GM10248 (cell line): ENCODE results near the gene HDHD5.

Source experiments
- CTCF ChIA-PET: fragments of 300-600 bp; sonication (Branson Sonifier 250); formaldehyde crosslinking; extraction: SDS; loops from one replicate; lab custom pipeline; 2021; ENCODE audit warnings: antibody characterized with exemption; lab: Yijun Ruan, JAX
- POLR2A ChIA-PET: fragments of 350-650 bp; sonication (Branson Sonifier 250); formaldehyde crosslinking; extraction: SDS; loops from one replicate; lab custom pipeline; 2020; ENCODE audit warnings: antibody characterized with exemption; lab: Yijun Ruan, JAX
- DNase-seq: peaks from one replicate; pipeline ENCODE4 v3.0.0; 2012; ENCODE audit errors: extremely low spot score
- TF ChIP-seq, protein P1 (sequence below): IDR thresholded peaks from 2 replicates; pipeline ENCODE4 v1.5.1; 2012; ENCODE audit warnings: mild to moderate bottlenecking, low read depth; ENCODE audit errors: extremely low read depth, missing control alignments, control extremely low read depth

The HDHD5 gene

DNA sequence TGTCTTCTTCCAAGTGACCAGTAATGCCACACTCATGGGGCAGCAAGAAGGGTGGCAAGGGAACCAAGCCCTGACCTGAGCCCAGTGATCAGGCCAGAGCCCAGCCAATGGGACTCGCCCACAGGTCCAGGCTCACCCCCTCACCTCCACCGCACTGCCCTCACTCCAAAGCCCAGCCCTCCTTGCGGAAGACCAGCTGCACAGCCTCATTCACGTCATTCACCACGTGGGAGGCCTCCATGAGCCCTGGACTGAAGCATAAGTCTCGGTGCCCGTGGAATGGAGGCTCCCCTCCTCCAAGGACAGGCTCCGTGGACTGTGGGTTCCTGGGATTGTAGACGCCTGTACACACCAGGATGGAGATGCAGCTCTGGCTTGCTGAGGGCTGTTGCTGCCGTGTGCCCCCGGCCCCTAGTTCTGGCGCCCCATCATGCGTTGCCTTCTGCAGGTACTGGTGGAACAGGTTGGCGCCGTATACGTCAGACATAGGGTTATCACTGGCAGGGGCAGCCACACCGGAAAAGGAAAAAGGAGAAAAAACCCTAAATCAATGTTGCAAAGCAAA lies 21.1 kb downstream of the HDHD5 start:
- TF ChIP-seq, protein P1, sequence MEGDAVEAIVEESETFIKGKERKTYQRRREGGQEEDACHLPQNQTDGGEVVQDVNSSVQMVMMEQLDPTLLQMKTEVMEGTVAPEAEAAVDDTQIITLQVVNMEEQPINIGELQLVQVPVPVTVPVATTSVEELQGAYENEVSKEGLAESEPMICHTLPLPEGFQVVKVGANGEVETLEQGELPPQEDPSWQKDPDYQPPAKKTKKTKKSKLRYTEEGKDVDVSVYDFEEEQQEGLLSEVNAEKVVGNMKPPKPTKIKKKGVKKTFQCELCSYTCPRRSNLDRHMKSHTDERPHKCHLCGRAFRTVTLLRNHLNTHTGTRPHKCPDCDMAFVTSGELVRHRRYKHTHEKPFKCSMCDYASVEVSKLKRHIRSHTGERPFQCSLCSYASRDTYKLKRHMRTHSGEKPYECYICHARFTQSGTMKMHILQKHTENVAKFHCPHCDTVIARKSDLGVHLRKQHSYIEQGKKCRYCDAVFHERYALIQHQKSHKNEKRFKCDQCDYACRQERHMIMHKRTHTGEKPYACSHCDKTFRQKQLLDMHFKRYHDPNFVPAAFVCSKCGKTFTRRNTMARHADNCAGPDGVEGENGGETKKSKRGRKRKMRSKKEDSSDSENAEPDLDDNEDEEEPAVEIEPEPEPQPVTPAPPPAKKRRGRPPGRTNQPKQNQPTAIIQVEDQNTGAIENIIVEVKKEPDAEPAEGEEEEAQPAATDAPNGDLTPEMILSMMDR, result no peak
- ChIA-PET POLR2A (no interaction called here), CTCF (interaction anchor here (1.0 to 1.7 kb wide), 4 partner anchors 9 to 36 kb away, joined by 3 to 8 read pairs (median 5); no protein-coding TSS in a partner anchor)
- no peak for DNase-seq

DNA sequence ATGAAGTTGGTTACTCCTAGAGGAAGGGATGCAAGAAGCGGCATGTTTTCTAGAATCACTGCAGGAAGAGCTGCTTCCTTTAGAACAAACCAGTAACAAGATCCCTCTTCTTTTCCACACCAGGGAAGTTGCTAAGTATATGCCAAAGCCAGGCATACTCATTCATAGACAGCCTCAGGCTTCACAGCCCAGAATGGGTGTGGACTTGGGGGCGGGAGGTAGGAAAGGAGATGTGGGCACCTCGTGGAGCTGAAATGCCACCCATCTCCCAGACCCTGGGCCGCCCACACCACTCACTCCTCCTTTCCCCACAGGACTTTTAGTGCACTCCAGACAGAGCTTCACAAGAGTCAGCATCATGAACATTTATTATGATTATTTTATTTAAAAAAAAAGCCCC lies 21.9 kb downstream of the HDHD5 start:
- ChIA-PET CTCF (interaction anchor here (1.0 to 1.7 kb wide), 3 partner anchors 13 to 36 kb away, joined by 3 to 8 read pairs (median 5); no protein-coding TSS in a partner anchor), POLR2A (no interaction called here)
- DNase-seq, result no peak
- TF ChIP-seq, protein P1, result no peak

DNA sequence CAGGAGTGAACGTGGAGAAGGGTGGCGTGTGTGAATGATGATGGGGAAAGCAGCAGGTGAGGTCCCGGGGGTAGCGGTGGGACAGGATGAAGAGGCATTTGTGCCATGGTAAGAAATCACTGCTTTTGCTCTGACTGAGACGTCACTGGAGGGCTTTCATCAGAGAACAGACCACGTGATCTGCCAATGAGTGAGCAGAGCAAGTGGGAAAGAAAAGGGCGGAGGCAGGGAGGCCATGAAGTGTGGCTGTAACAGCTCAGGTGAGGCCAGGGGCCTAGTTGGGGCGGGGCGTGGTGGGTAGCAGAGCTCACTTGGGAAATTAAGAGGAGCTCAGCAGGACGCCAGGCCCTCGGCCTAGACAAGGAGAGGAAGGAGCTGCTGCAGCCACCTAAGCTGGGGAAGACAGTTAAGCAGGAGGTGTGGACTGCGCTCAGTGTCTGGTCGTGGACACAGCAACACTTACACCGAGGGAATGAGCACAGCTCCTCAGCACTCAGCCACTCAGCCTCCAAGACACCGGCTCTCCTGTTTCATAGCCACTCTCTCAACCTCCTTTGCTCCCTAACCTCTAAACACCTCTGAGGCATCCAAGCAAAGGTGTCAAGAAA lies 23.8 kb downstream of the HDHD5 start:
- DNase-seq, result no peak
- POLR2A ChIA-PET, result no interaction called here
- TF ChIP-seq, protein P1, result no peak
- CTCF ChIA-PET, result interaction anchor here (0.8 to 1.3 kb wide), 2 partner anchors 9 to 58 kb away, joined by 3 to 4 read pairs; no protein-coding TSS in a partner anchor

DNA sequence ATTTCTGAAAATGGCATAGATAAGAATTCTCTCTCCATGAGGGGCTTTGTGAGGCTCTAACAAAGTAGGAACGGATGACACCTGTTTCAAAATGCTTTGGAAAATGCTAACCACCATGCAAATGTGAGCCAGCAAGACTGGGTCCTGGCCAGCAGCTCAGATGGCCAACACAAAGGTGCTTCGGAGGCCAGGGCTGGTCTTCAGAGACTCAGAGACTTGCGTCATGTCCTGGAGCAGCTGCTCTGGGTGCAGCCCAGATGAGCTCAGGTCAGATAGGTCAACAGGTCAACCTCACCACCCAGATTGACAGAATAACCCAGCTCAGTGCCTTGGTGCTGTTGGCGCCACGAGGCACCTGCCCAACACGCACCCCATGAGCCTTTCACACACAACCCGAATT lies 25.9 kb downstream of the HDHD5 start:
- no peak for DNase-seq
- POLR2A ChIA-PET, result no interaction called here

DNA sequence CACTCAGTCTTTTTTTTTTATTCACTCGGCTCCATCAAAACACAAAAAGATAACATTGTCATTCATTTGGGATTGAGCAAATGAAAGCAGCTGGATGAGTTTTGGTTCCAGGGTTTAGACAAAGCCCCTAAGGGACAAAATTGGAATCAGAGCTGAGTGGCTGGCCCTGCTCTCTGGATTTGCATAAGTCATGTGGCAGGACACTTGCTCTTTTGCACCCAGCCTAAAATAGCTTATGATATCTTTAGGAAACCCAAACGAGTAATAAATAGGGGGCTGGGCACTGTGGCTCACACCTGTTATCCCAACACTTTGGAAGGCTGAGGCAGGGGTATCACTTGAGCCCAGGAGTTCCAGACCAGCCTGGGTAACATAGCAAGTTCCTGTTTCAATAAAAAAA lies 27.0 kb downstream of the HDHD5 start:
- DNase-seq, result no peak
- ChIA-PET POLR2A (no interaction called here), CTCF (interaction anchor here (0.6 to 2.4 kb wide), 3 partner anchors 11 to 40 kb away, joined by 3 to 11 read pairs (median 8); no protein-coding TSS in a partner anchor)
- TF ChIP-seq, protein P1, result no peak

More for the DNA sequence above, 25.9 kb downstream of the HDHD5 start:
- TF ChIP-seq, protein P1, result no peak
- CTCF ChIA-PET, result interaction anchor here (2.2 to 2.4 kb wide), 2 partner anchors 10 to 39 kb away, joined by 8 to 11 read pairs; no protein-coding TSS in a partner anchor

DNA sequence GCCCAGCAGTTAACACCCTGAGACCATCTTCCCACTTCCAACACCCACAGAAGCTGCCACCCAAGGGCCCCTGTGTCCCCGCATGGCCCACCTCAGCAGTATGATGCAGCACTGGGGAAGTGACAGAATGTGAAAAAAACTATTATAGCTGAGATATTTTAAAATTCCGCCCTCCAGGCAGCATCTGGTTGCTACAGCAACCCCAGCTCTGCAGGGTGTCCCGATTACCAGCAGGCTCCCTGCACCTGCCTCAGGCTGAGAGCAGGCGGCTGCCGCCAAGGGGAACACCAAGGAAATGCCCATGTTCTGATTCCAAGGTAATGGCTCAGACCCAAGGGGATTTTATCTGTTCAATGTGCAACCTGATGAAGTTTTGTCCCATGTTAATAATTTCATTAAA lies 27.4 kb downstream of the HDHD5 start:
- POLR2A ChIA-PET, result no interaction called here
- DNase-seq, result no peak
- TF ChIP-seq, protein P1, result no peak
- CTCF ChIA-PET, result interaction anchor here (0.6 to 2.4 kb wide), 3 partner anchors 11 to 40 kb away, joined by 3 to 11 read pairs (median 8); no protein-coding TSS in a partner anchor
